ENCODE results near the gene NPAS3. TPM values are rescaled to one million over a fixed set of nuclear protein-coding genes. Genes with fewer than 3 reads are reported as not detected.

The NPAS3 gene
- total and polyA plus RNA-seq, 10 donors: 0.13 to 9.5 (median 2.9) TPM

DNA sequence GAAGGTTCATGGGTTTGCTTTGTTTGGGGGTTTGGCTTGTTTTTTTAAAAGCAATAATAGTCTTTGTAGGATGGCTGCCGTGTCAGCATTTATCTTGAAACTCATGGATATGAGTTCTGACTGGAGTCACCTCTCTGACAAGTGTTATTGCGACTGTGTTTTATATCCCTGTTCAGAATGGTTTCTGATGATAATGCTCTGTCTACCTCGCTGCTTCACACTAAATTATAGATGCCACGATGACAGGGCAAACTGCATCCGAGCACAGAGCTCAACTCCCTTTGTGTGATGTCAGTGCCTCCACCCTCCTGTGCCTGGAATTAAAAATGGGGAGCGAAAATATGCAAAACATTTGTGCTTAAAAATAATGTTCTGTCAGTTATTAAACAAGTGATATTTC lies 761.4 kb downstream of the NPAS3 start:
- no peaks in the 10 kb centered on the region for H3K36me3 ChIP-seq
- DNase-seq: no peak
- no peaks in the 10 kb centered on the region for H3K9me3 ChIP-seq
- intact Hi-C loops (cut with DNase I; ENCODE audit: low total_unique reads): no loop called here
- H3K27me3 ChIP-seq (replicated peaks in 1 of 7): no peaks in the 10 kb centered on the region
- H3K4me3 ChIP-seq: no peak overlapping the region
- no peaks in the 10 kb centered on the region for H3K4me1 ChIP-seq
- H3K27ac ChIP-seq: no peak overlapping the region
- WGBS, 5 donors: 66 to 82% (median 75%) methylated on average over 6 of the region's 6 CpGs
- TF ChIP-seq, protein P1, sequence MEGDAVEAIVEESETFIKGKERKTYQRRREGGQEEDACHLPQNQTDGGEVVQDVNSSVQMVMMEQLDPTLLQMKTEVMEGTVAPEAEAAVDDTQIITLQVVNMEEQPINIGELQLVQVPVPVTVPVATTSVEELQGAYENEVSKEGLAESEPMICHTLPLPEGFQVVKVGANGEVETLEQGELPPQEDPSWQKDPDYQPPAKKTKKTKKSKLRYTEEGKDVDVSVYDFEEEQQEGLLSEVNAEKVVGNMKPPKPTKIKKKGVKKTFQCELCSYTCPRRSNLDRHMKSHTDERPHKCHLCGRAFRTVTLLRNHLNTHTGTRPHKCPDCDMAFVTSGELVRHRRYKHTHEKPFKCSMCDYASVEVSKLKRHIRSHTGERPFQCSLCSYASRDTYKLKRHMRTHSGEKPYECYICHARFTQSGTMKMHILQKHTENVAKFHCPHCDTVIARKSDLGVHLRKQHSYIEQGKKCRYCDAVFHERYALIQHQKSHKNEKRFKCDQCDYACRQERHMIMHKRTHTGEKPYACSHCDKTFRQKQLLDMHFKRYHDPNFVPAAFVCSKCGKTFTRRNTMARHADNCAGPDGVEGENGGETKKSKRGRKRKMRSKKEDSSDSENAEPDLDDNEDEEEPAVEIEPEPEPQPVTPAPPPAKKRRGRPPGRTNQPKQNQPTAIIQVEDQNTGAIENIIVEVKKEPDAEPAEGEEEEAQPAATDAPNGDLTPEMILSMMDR (IDR thresholded peaks at IDR 0.05 in 8 of 11, conservative IDR thresholded peaks at IDR 0.05 in 3 of 11): no peak
- TF ChIP-seq POLR2AphosphoS5 (IDR thresholded peaks at IDR 0.05) (no peak), POLR2A (IDR thresholded peaks at IDR 0.05) (no peak)

- Histone ChIP-seq H3K36me3 (no peaks in the 10 kb centered on the region), H3K4me3 (no peak overlapping the region), H3K27ac (no peak overlapping the region), H3K27me3 (replicated peaks in 1 of 7) (no peaks in the 10 kb centered on the region), H3K4me1 (no peaks in the 10 kb centered on the region), H3K9me3 (no peaks in the 10 kb centered on the region)
- no peak for TF ChIP-seq POLR2AphosphoS5 (IDR thresholded peaks at IDR 0.05)
- TF ChIP-seq, protein P1 (IDR thresholded peaks at IDR 0.05 in 8 of 11, conservative IDR thresholded peaks at IDR 0.05 in 3 of 11): no peak
- TF ChIP-seq POLR2A (IDR thresholded peaks at IDR 0.05): no peak
- 46 to 81% (median 72%) methylated on average over 1 of the region's 1 CpG for WGBS, 5 donors
- intact Hi-C loops (cut with DNase I; ENCODE audit: low total_unique reads): no loop called here
- DNase-seq: no peak
Measured at GRCh38 chr14:33702293-33702692, 763.6 kb downstream of the NPAS3 start.

- no peaks in the 10 kb centered on the region for H3K4me1 ChIP-seq
- no peak overlapping the region for H3K27ac ChIP-seq
- TF ChIP-seq, protein P1 (IDR thresholded peaks at IDR 0.05 in 8 of 11, conservative IDR thresholded peaks at IDR 0.05 in 3 of 11): no peak
- TF ChIP-seq POLR2AphosphoS5 (IDR thresholded peaks at IDR 0.05) (no peak), POLR2A (IDR thresholded peaks at IDR 0.05) (no peak)
- intact Hi-C loops (cut with DNase I; ENCODE audit: low total_unique reads): no loop called here
- no peak for DNase-seq
- H3K4me3 ChIP-seq: no peak overlapping the region
- no peaks in the 10 kb centered on the region for H3K9me3 ChIP-seq
- no peaks in the 10 kb centered on the region for H3K36me3 ChIP-seq
- 91 to 99% (median 94%) methylated on average over 2 of the region's 2 CpGs for WGBS, 5 donors
- H3K27me3 ChIP-seq (replicated peaks in 1 of 7): no peaks in the 10 kb centered on the region
Measured at GRCh38 chr14:33704481-33704880, 765.8 kb downstream of the NPAS3 start.

- no peak for TF ChIP-seq POLR2A (IDR thresholded peaks at IDR 0.05)
- no peak for TF ChIP-seq POLR2AphosphoS5 (IDR thresholded peaks at IDR 0.05)
- TF ChIP-seq, protein P1 (IDR thresholded peaks at IDR 0.05 in 8 of 11, conservative IDR thresholded peaks at IDR 0.05 in 3 of 11): no peak
- WGBS, 5 donors: 84 to 93% (median 87%) methylated on average over 7 of the region's 7 CpGs
- no peak overlapping the region for H3K27ac ChIP-seq
- no peak overlapping the region for H3K4me3 ChIP-seq
- no peaks in the 10 kb centered on the region for H3K4me1 ChIP-seq
- no peak for DNase-seq
- intact Hi-C loops (cut with DNase I; ENCODE audit: low total_unique reads): no loop called here
- H3K27me3 ChIP-seq (replicated peaks in 1 of 7): no peaks in the 10 kb centered on the region
- H3K36me3 ChIP-seq: no peaks in the 10 kb centered on the region
- H3K9me3 ChIP-seq: no peaks in the 10 kb centered on the region
Measured at GRCh38 chr14:33705490-33705889, 766.8 kb downstream of the NPAS3 start.
